Suprapubic skin (tissue), 4 donors: ENCODE measurements around the gene CIITA. TPM values are rescaled to one million over a fixed set of nuclear protein-coding genes. Genes with fewer than 3 reads are reported as not detected.

Experiments
- DNase-seq, 2 donors: peaks; one replicate each; pipeline ENCODE4 v3.0.0-alpha.2; 2019; ENCODE audit warnings: low spot score in 2 of 2
- H3K27ac ChIP-seq: fragments of 200-600 bp; sonication (generic); one replicate; pipeline ENCODE4 v1.5.1; 2019
- H3K27me3 ChIP-seq: fragments of 200-600 bp; sonication (generic); one replicate; pipeline ENCODE4 v1.5.1; 2019
- H3K36me3 ChIP-seq: fragments of 200-600 bp; sonication (generic); one replicate; pipeline ENCODE4 v1.5.1; 2019
- H3K4me1 ChIP-seq: fragments of 200-600 bp; sonication (generic); one replicate; pipeline ENCODE4 v1.5.1; 2019
- H3K4me3 ChIP-seq: fragments of 200-600 bp; sonication (generic); one replicate; pipeline ENCODE4 v1.5.1; 2019; ENCODE audit warnings: mild to moderate bottlenecking
- H3K9me3 ChIP-seq: fragments of 200-600 bp; sonication (generic); one replicate; pipeline ENCODE4 v1.5.1; 2019
- EP300 ChIP-seq: sonication (generic); formaldehyde crosslinking; IDR thresholded peaks from one replicate; pipeline ENCODE4 v1.6.1; 2017; ENCODE audit warnings: antibody characterized with exemption
- POLR2A ChIP-seq, 2 donors: fragments of 450-650 bp; IDR thresholded peaks; one replicate each; pipeline ENCODE4 v1.6.1; 2017; ENCODE audit warnings: antibody characterized with exemption in 2 of 2, mild to moderate bottlenecking in 2 of 2, moderate library complexity in 2 of 2
- POLR2AphosphoS5 ChIP-seq, 3 donors: sonication (generic); formaldehyde crosslinking; IDR thresholded peaks; one replicate each; pipeline ENCODE4 v1.6.1; 2017; ENCODE audit warnings: antibody characterized with exemption in 3 of 3
- WGBS: methylation state at CpG from one replicate; pipeline ENCODE4 v1.1.5; 2018; 5-methylcytosine and 5-hydroxymethylcytosine counted together
- total RNA-seq, 4 donors: library from RNA; depleted of rRNA; stranded (reverse); fragments of >200 nt; gene quantifications; one replicate each; pipeline ENCODE4 v1.1.0, GENCODE V29; 2016
- TF ChIP-seq, protein P1 (sequence below), 2 donors: fragments of 200-600 bp in 1 of 2; fragments of 450-650 bp in 1 of 2; sonication (generic) in 1 of 2; IDR thresholded peaks; one replicate each; pipeline ENCODE4 v1.5.1; 2016 to 2019; ENCODE audit warnings: antibody characterized with exemption in 2 of 2, mild to moderate bottlenecking in 1 of 2, moderate library complexity in 1 of 2

The CIITA gene
- total RNA-seq, 4 donors from 2014 or later: 9.7 to 35.2 (median 18.5) TPM

DNA sequence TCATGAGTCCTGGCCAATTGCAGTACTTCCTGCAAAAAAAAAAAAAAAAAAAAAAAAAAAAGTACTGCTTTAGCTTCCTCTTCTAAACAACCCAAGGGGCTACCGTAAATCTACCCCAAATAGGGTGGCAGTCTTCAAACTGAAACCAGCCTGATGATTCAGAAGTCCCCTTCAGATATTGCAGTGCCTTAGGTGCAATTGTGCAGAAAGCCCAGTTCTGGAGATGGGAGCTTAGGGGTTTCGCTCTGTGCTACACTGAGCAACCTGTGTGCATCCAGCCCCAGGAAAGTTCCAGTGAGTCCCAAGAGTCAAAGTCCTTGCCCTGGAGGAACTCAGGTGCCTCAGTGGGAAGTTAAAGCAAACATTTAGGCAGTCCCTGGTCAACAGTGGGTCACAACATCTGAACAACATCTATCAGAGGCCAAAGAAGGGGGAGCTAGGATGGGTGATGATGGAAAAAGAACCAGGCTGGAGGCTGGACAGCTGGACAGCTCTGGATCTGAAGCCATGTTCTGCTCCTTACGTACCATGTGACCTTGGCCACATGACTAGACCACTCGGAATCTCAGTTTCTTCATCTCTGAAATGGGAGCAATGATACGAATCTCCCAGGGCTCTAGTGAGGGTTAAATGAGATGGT is 6.7 kb upstream of the CIITA start:
- Histone ChIP-seq H3K4me1 (peaks cover 36% of the 10 kb centered on the region), H3K4me3 (no peak overlapping the region), H3K27ac (peak overlapping the region; percentile 39), H3K27me3 (no peaks in the 10 kb centered on the region), H3K36me3 (no peaks in the 10 kb centered on the region), H3K9me3 (no peaks in the 10 kb centered on the region)
- WGBS: 77% methylated on average over 5 of the region's 5 CpGs
- TF ChIP-seq, protein P1, sequence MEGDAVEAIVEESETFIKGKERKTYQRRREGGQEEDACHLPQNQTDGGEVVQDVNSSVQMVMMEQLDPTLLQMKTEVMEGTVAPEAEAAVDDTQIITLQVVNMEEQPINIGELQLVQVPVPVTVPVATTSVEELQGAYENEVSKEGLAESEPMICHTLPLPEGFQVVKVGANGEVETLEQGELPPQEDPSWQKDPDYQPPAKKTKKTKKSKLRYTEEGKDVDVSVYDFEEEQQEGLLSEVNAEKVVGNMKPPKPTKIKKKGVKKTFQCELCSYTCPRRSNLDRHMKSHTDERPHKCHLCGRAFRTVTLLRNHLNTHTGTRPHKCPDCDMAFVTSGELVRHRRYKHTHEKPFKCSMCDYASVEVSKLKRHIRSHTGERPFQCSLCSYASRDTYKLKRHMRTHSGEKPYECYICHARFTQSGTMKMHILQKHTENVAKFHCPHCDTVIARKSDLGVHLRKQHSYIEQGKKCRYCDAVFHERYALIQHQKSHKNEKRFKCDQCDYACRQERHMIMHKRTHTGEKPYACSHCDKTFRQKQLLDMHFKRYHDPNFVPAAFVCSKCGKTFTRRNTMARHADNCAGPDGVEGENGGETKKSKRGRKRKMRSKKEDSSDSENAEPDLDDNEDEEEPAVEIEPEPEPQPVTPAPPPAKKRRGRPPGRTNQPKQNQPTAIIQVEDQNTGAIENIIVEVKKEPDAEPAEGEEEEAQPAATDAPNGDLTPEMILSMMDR (IDR thresholded peaks at IDR 0.05): no peak
- TF ChIP-seq POLR2AphosphoS5 (IDR thresholded peaks at IDR 0.05) (no peak), EP300 (no peak), POLR2A (IDR thresholded peaks at IDR 0.05) (no peak)
- DNase-seq: no peak

DNA sequence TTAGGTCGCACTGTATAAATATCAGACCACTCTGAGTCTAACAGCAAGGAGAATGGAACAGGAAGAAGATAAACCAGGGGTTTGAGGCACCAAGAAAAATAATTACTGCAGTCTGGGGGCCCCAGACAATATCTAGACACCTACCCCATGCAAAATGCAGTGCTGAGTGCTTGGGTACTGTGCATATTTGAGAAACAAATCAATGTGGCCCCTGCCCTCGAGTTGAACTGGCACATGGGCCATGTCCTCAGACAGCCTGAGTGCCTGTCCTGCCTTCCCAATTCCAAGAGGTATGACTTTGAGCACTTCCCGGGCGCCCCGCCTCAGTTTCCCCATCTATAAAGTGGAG is 6.2 kb upstream of the CIITA start:
- H3K9me3 ChIP-seq: no peaks in the 10 kb centered on the region
- H3K4me3 ChIP-seq: no peak overlapping the region
- no peak for TF ChIP-seq POLR2AphosphoS5 (IDR thresholded peaks at IDR 0.05)
- TF ChIP-seq, protein P1 (IDR thresholded peaks at IDR 0.05): no peak
- TF ChIP-seq POLR2A (IDR thresholded peaks at IDR 0.05): no peak
- no peak for TF ChIP-seq EP300
- peak overlapping the region; percentile 39 for H3K27ac ChIP-seq
- no peak for DNase-seq
- no peaks in the 10 kb centered on the region for H3K27me3 ChIP-seq
- peaks cover 36% of the 10 kb centered on the region for H3K4me1 ChIP-seq
- 71% methylated on average over 5 of the region's 5 CpGs for WGBS
- H3K36me3 ChIP-seq: no peaks in the 10 kb centered on the region

- TF ChIP-seq POLR2AphosphoS5 (IDR thresholded peaks at IDR 0.05): no peak
- no peak for TF ChIP-seq POLR2A (IDR thresholded peaks at IDR 0.05)
- no peaks in the 10 kb centered on the region for H3K27me3 ChIP-seq
- WGBS: 11% methylated on average over 10 of the region's 10 CpGs
- H3K9me3 ChIP-seq: no peaks in the 10 kb centered on the region
- H3K27ac ChIP-seq: peak overlapping the region; percentile 39
- peak; percentile 80 to 85 for DNase-seq
- H3K36me3 ChIP-seq: no peaks in the 10 kb centered on the region
- H3K4me1 ChIP-seq: peaks cover 33% of the 10 kb centered on the region
- H3K4me3 ChIP-seq: no peak overlapping the region
Observed at GRCh38 chr16:10871157-10871991, 5.6 kb upstream of the CIITA start.

- WGBS: 85% methylated on average over 2 of the region's 2 CpGs
- no peak for DNase-seq
- peaks cover 22% of the 10 kb centered on the region for H3K4me1 ChIP-seq
- H3K4me3 ChIP-seq: no peak overlapping the region
- H3K27ac ChIP-seq: no peak overlapping the region
- H3K36me3 ChIP-seq: no peaks in the 10 kb centered on the region
- no peaks in the 10 kb centered on the region for H3K9me3 ChIP-seq
- H3K27me3 ChIP-seq: peaks cover 11% of the 10 kb centered on the region
- TF ChIP-seq, protein P1 (IDR thresholded peaks at IDR 0.05): no peak
- TF ChIP-seq POLR2A (IDR thresholded peaks at IDR 0.05) (no peak), EP300 (no peak), POLR2AphosphoS5 (IDR thresholded peaks at IDR 0.05) (no peak)
Observed at GRCh38 chr16:10876315-10876714, 687 bp upstream of the CIITA start.

DNA sequence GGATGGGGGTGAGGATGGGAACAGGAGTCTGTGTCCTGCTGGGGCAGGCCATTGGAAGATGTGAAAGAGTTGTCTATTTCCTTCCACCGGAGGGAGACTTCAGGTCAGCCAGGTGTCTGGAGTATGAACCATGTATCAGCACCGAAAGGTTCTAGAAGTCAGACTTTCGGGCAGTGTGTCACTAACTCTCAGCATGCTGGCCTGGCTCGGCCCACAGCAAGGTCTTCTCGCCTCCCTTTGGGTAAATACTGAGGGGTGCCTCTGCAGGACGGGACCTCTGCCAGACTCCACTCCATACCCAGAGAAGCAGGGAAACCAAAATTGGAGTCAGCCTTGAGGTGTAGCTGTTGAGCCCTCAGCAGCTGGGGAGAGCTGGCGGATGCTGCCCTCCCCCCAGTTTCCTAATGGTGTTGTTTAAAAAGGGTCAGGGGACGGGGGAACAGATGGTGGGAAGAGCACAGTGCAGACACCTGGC is 507 bp downstream of the CIITA start:
- TF ChIP-seq, protein P1 (IDR thresholded peaks at IDR 0.05): no peak
- no peak for TF ChIP-seq POLR2AphosphoS5 (IDR thresholded peaks at IDR 0.05)
- no peak for TF ChIP-seq POLR2A (IDR thresholded peaks at IDR 0.05)
- TF ChIP-seq EP300: no peak
- WGBS: 71% methylated on average over 4 of the region's 8 CpGs
- no peak overlapping the region for H3K4me3 ChIP-seq

More for the DNA sequence above, 507 bp downstream of the CIITA start:
- Histone ChIP-seq H3K4me1 (peaks cover 12% of the 10 kb centered on the region), H3K27ac (no peak overlapping the region), H3K9me3 (no peaks in the 10 kb centered on the region), H3K36me3 (no peaks in the 10 kb centered on the region), H3K27me3 (peaks cover 11% of the 10 kb centered on the region)
- DNase-seq: no peak
